A673 (cell line): Measurements from ENCODE around the gene MNAT1. TPM values are rescaled to one million over a fixed set of nuclear protein-coding genes. Genes with fewer than 3 reads are reported as not detected.

Experiments
- BruUV-seq: library from RNA; stranded (reverse); fragments of 400-500 nt; replicated peaks from 2 replicates; lab custom pipeline; 2021; lab: Mats Ljungman, UMichigan
- CTCF ChIA-PET: fragments of 300-600 bp; sonication (Branson Sonifier 250); formaldehyde crosslinking; loops from one replicate; lab custom pipeline; 2022; ENCODE audit warnings: antibody characterized with exemption; lab: Charles Lee
- POLR2A ChIA-PET: fragments of 300-600 bp; sonication (Branson Sonifier 250); formaldehyde crosslinking; loops from one replicate; lab custom pipeline; 2022; ENCODE audit warnings: antibody characterized with exemption; ENCODE audit not compliant: low non-redundant PET; lab: Charles Lee
- DNase-seq: peaks from one replicate; pipeline ENCODE4 v3.0.0-alpha.2; 2015; ENCODE audit warnings: low spot score
- H3K27ac ChIP-seq: fragments of 200-600 bp; sonication (generic); 2 replicates; pipeline ENCODE4 v1.5.1; 2016; ENCODE audit warnings: mixed run types, low read depth, mild to moderate bottlenecking, mixed read lengths, antibody characterized with exemption, low read length; ENCODE audit not compliant: poor library complexity, severe bottlenecking
- H3K27me3 ChIP-seq: fragments of 200-600 bp; sonication (generic); replicated peaks from 2 replicates; pipeline ENCODE4 v1.6.1; 2017; ENCODE audit warnings: mixed run types, low read depth, mild to moderate bottlenecking, mixed read lengths, antibody characterized with exemption, low read length; ENCODE audit not compliant: insufficient read depth, poor library complexity
- H3K36me3 ChIP-seq: fragments of 200-600 bp; sonication (generic); 2 replicates; pipeline ENCODE4 v1.6.1; 2016; ENCODE audit warnings: mixed run types, mild to moderate bottlenecking, mixed read lengths, antibody characterized with exemption, low read length; ENCODE audit not compliant: insufficient read depth, poor library complexity, severe bottlenecking
- H3K4me1 ChIP-seq: fragments of 200-600 bp; sonication (generic); 2 replicates; pipeline ENCODE4 v1.6.1; 2017; ENCODE audit warnings: mixed run types, mild to moderate bottlenecking, mixed read lengths, antibody characterized with exemption, low read length; ENCODE audit not compliant: insufficient read depth, poor library complexity, severe bottlenecking
- H3K4me3 ChIP-seq: fragments of 200-600 bp; sonication (generic); 2 replicates; pipeline ENCODE4 v1.5.1; 2016; ENCODE audit warnings: low read depth, mixed run types, mild to moderate bottlenecking, mixed read lengths, low read length; ENCODE audit not compliant: poor library complexity, severe bottlenecking
- H3K9me3 ChIP-seq: fragments of 200-600 bp; sonication (generic); 2 replicates; pipeline ENCODE4 v1.6.1; 2016; ENCODE audit warnings: mixed run types, low read depth, mild to moderate bottlenecking, mixed read lengths, antibody characterized with exemption, low read length; ENCODE audit not compliant: poor library complexity, severe bottlenecking
- CTCF ChIP-seq: fragments of 300-800, 200-600 bp; sonication (generic); conservative IDR thresholded peaks from 2 replicates; pipeline ENCODE4 v1.5.1; 2017; ENCODE audit warnings: low read depth, mild to moderate bottlenecking, antibody characterized with exemption, low read length, moderate library complexity, mixed read lengths
- EZH2 ChIP-seq: fragments of 200-600 bp; sonication (generic); IDR thresholded peaks from 2 replicates; pipeline ENCODE4 v1.6.1; 2017; ENCODE audit warnings: borderline replicate concordance, low read depth, mild to moderate bottlenecking, mixed read lengths, antibody characterized with exemption, low read length; ENCODE audit not compliant: poor library complexity, severe bottlenecking
- intact Hi-C: fragments of 100-400 bp; cut with micrococcal nuclease; formaldehyde crosslinking; loops from one replicate; pipeline ENCODE4 v1.10.0; 2022; ENCODE audit not compliant: unreplicated experiment
- total RNA-seq: library from RNA; stranded (reverse); gene quantifications from 2 replicates; pipeline ENCODE4 v1.2.3, GENCODE V29; 2021

MNAT1 gene
- total RNA-seq, 1 experiment from 2014 or later, result 70.9 TPM

- no peaks in the 10 kb centered on the region for H3K27me3 ChIP-seq
- H3K36me3 ChIP-seq, result peaks cover 16% of the 10 kb centered on the region
- CTCF ChIA-PET, result interaction anchor here (0.6 to 0.7 kb wide), 2 partner anchors 117 to 185 kb away, joined by 8 to 10 read pairs; no protein-coding TSS in a partner anchor
- H3K27ac ChIP-seq, result no peak overlapping the region
- intact Hi-C loops, result loop anchor here (5.0 kb wide), 2 partner anchors 307 to 532 kb away; no protein-coding TSS in a partner anchor
- BruUV-seq, result no TSS peak
- peaks cover 9% of the 10 kb centered on the region for H3K4me1 ChIP-seq
- peak overlapping the region; percentile 84 for H3K4me3 ChIP-seq
- TF ChIP-seq CTCF (no peak), EZH2 (no peak)
- no peaks in the 10 kb centered on the region for H3K9me3 ChIP-seq
- POLR2A ChIA-PET, result no interaction called here
- DNase-seq, result no peak
These were observed 14.2 kb upstream of the MNAT1 start for GRCh38 chr14:60720391-60720790.

- BruUV-seq, result no TSS peak
These were observed 13.6 kb upstream of the MNAT1 start for GRCh38 chr14:60720962-60721325.

GRCh38 chr14:60721326-60722106, 13.0 kb upstream of the MNAT1 start:
- Histone ChIP-seq H3K9me3 (no peaks in the 10 kb centered on the region), H3K4me1 (peaks cover 9% of the 10 kb centered on the region), H3K36me3 (peaks cover 16% of the 10 kb centered on the region), H3K27ac (peak overlapping the region; percentile 79), H3K4me3 (peak overlapping the region; percentile 84), H3K27me3 (no peaks in the 10 kb centered on the region)
- intact Hi-C loops, result loop anchor here (2.0 to 5.0 kb wide), 3 partner anchors 73 to 531 kb away; partner anchors contain the start of gene SIX1
- TF ChIP-seq EZH2, result no peak
- peak; percentile 51 for TF ChIP-seq CTCF
- CTCF ChIA-PET, result interaction anchor here (0.6 to 0.7 kb wide), 2 partner anchors 116 to 186 kb away, joined by 8 to 10 read pairs; no protein-coding TSS in a partner anchor
- POLR2A ChIA-PET, result no interaction called here
- no TSS peak for BruUV-seq
- DNase-seq, result peak; percentile 76

More at GRCh38 chr14:60720962-60721325, 13.6 kb upstream of the MNAT1 start:
- Histone ChIP-seq H3K27ac (no peak overlapping the region), H3K4me1 (peaks cover 9% of the 10 kb centered on the region), H3K9me3 (no peaks in the 10 kb centered on the region), H3K36me3 (peaks cover 16% of the 10 kb centered on the region), H3K27me3 (no peaks in the 10 kb centered on the region), H3K4me3 (peak overlapping the region; percentile 84)
- intact Hi-C loops, result loop anchor here (5.0 kb wide), 2 partner anchors 306 to 531 kb away; no protein-coding TSS in a partner anchor
- no peak for DNase-seq
- no peak for TF ChIP-seq EZH2
- no peak for TF ChIP-seq CTCF
- ChIA-PET CTCF (interaction anchor here (0.6 to 0.7 kb wide), 2 partner anchors 117 to 186 kb away, joined by 8 to 10 read pairs; no protein-coding TSS in a partner anchor), POLR2A (no interaction called here)
